HG03457 (cell line): ENCODE data around the gene MRPL23.

Experiments used
- ATAC-seq: cut with Tn5 transposase; IDR thresholded peaks from one replicate; pipeline ENCODE4 v1.9.1; 2021; ENCODE audit warnings: moderate number of reproducible peaks; ENCODE audit not compliant: unreplicated experiment

MRPL23 gene

GRCh38 chr11:1952806-1953482 is 5.8 kb downstream of the MRPL23 start:
- ATAC-seq: no peak

DNA sequence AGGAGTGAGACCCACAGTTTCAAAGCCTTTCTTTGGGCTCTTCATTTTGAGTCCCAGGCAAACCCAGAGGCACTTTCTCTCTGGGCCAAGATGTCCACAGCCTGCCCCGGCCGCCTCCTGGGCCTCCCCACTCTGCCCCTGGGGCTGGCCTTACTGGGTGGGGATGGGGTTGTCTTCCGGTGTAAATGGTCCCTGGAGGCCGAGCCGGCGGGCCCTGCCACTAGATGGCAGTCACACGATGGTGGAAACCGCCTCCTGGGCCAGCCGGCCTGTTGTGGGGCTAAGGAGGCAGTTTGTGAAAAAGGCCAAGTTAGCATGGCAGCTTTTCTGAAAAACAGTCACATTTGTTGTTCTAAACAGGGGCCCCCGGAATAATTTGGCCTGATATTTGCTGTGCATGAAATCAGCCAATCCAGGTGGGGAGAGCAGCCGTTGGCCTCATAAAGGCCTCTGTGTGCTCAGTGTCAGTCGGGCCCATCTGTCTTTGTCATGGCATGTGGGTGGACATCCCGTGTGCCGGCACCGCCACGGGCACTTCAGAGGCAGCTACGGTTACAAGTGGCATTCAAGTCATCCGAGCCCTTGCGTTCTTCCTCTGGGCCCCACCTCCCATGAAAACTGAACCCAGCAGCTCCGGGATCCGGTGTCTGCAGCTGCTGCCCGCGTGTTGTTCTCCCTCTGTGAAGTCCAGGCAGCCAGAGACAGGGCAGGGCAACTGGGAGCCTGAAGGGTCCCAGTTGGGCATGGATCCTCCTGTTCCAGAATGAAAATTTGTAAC is 6.5 kb downstream of the MRPL23 start:
- ATAC-seq: no peak

GRCh38 chr11:1958367-1958766 is 11.2 kb downstream of the MRPL23 start:
- no peak for ATAC-seq

- ATAC-seq: no peak
These were observed 12.7 kb downstream of the MRPL23 start for GRCh38 chr11:1959786-1960185.

DNA sequence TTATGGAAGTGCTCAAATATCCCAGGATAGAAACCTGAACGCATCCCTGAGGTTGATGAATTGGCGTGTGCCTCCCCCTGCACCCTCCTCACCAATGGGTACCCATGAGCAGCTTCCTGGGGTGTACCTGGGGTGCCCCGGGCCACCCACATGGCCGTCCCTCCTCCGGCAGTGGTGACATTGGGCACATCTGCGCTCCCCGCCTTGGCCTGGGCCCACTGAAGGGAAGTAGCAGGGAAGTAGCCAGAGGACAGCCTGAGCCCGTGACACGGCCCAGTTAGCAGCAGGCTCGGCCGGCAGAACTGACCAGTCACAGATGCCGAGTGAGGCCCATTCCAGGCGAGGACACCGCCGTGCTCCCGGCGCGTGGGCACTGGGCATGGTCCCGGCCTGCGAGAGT is 16.7 kb downstream of the MRPL23 start:
- no peak for ATAC-seq

DNA sequence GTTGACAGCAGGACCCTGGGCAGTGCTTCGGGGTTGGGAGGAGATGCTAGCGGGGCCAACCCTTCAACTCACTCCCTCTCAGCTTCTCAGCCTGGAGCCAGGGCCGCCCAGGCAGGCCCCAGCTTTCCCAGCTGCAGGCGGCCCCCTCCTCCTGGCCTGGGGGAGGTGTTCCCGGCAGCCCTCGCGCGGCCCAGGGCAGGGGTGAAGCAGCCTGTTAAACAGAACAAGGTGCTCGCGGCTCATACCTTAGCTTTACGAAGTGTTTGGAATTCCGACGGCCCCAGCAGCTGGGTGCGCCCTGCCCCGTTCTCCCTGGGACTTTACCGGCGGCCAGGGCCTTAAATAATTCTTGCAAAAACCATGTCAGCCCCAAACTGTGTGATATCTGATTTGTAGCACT is 17.2 kb downstream of the MRPL23 start:
- ATAC-seq: no peak

GRCh38 chr11:1964955-1965354 is 17.8 kb downstream of the MRPL23 start:
- no peak for ATAC-seq

- ATAC-seq: no peak
These were observed 19.4 kb downstream of the MRPL23 start for GRCh38 chr11:1966531-1966930.

DNA sequence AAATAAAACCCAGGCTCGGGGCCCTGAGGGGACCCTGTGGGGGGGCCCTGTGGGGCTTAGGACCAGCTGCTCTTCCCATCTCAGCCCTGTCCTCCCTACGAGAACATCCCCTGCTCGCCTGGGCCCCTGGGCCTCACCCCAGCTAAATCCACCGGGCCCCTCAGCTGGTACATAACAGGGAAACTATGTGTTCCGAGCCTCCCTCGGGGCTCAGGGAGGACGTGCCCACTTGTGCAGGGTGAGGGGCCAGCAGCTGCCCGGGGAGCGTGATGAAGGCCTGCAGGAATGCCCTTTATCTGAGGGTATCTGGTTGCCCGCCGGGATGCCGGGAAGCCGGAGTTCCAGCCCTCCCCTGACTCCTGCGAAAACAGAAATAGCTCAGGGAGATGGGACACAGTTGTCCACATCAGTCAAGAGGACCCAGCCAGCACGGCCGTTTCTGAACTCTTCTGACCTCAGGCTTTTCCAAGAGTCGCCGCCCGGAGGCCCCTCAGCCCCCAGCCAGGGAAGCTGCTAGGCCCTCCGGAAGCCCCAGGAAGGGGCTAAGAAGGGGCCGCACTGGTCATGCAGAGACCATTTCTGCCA is 20.6 kb downstream of the MRPL23 start:
- ATAC-seq: no peak

DNA sequence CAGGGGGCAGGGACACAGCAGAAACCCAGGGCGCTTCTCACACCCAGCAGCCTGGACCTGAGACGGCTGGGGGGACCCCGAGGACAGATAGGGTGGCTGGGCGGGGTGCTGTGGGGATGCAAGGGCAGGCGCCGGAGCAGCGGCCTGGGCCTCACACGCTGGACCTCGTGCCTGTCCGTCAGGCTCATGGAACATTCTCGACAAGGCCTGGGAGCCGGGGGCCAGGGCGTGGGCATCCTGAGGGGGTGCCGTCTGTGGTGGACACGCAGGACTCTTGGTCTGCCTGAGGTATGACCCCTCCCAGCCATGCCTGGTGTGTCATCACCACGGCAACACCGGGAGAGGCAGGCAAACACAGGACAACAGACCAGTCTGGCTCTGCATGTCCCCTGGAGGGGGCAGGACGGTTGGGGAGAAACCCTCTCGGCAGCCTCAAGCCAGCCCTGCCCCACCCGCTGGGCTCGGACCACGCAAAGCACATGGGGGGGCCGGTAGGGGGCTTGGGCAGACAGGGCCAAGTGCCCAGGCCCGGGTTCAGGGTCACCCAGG is 21.4 kb downstream of the MRPL23 start:
- ATAC-seq: no peak

- no peak for ATAC-seq
These were observed 21.9 kb downstream of the MRPL23 start for GRCh38 chr11:1969035-1969434.

- ATAC-seq: no peak
These were observed 22.6 kb downstream of the MRPL23 start for GRCh38 chr11:1969776-1970175.

- no peak for ATAC-seq
These were observed 23.8 kb downstream of the MRPL23 start for GRCh38 chr11:1970956-1971355.

- no peak for ATAC-seq
These were observed 28.1 kb downstream of the MRPL23 start for GRCh38 chr11:1975185-1975584.

DNA sequence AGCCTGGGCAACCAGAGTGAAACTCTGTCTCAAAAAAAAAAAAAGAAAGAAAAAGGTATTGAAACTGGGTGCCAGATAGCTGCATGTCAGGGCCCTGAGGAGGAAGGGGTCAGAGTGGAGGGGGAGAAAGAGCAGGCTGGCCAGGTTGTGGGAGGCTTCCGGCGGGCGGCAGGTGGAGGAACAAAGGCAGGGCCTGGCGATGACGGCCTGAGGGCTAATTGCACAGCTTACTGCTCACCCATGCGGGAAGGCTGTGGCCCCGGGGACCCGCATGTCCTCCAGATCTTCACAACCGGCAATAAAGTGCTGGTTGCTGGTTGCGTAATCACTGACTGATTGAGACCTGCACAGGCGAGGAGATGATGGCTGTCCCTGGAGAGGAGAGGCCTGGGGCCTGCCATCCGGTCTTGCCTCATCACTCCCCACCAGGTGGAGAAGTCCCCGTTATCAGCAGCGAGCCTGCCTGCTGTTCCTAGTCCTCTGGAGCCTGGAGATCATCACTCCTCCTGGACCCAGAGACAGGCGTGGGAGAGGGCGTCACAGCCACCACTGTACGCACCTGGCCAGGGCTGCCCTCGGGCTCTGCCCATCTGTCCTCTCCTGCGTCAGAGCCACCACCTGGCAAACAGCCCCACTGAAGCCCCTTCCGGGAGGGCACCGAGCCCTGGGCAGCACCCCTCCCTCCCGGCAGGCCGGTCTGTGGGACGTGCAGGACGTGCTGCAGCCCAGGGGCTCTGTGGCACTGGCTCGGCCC is 31.8 kb downstream of the MRPL23 start:
- no peak for ATAC-seq

DNA sequence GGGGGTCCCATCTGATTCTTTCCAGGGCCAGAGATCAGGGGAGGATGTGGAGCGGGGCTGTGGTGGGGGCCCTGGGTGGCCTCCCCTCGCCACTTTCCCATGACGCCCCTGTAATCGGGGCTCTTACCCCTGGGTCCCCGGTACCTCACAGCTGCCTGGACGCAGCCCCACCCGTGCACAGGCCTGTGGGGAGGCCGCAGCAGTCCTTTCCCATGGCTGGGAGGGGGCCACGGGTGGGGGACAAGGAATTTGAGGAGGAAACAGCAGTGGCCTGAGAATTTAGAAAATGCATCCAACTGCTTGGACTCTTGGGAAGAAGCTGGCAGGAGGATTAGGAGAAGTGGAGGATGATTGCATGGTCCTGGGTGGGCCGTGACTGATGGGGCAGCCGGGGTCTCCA is 32.5 kb downstream of the MRPL23 start:
- ATAC-seq: no peak

DNA sequence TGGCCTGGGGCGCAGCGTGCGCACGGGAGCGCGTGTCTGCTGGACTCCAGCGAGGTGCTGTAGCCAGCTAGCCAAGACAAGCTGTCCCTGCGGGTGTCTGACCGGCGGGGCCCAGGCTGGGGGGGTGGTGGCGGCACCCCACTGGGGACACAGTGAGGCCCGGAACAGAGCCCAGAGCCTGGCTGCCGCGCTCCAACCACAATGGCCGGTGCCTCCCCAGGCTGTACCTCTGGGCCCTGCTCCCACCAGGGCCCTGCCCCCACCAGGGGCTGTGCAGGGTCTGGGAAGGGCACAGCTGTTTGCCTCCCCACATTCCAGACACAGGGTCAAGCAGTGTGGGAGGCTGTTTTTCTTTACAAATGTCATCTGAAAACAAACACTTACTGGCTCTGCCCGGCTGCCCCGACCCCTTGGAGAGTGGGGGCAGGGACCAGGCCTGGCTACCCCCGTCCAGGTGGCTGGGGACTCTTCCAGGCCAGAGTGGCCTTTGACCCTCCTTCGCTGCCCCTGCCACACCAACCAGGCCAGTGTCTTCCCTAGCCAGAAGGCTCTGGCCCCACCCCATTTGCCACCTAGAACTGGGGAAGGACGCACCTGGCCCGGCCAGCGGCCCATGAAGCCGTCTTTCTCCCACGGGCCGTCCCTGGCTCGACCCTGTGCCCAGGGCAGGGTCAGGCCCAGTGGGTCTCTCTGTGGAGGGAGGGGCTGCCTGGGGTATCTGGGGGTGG is 35.9 kb downstream of the MRPL23 start:
- no peak for ATAC-seq

- ATAC-seq: no peak
These were observed 36.4 kb downstream of the MRPL23 start for GRCh38 chr11:1983601-1983961.

GRCh38 chr11:1987024-1987423 is 39.9 kb downstream of the MRPL23 start:
- no peak for ATAC-seq

GRCh38 chr11:1988174-1988573 is 41.0 kb downstream of the MRPL23 start:
- no peak for ATAC-seq
